Endometrial microvascular endothelial cells (primary cell): ENCODE measurements around the gene AUH. TPM values are rescaled to one million over a fixed set of nuclear protein-coding genes. Genes with fewer than 3 reads are reported as not detected.

Experiments
- in situ Hi-C: cut with HindIII; loops from 2 replicates; pipeline ENCODE4 v1.10.0; 2017; ENCODE audit warnings: low sequenced_read_pairs, low pct_unique_long_range_greater_than_20kb; ENCODE audit errors: inconsistent ontology term
- total RNA-seq: library from RNA; depleted of rRNA; stranded (reverse); fragments of >200 nt; gene quantifications from one replicate; pipeline ENCODE4 v1.2.3, GENCODE V29; 2015; ENCODE audit errors: inconsistent ontology term

AUH gene
- total RNA-seq, 1 donor from 2014 or later, result 3.4 TPM

- in situ Hi-C loops, result no loop called here
Measured at GRCh38 chr9:91222457-91222856, 139.3 kb downstream of the AUH start.

- in situ Hi-C loops, result no loop called here
Measured at GRCh38 chr9:91221332-91221731, 140.4 kb downstream of the AUH start.

GRCh38 chr9:91220491-91221135 is 141.1 kb downstream of the AUH start:
- in situ Hi-C loops, result no loop called here

GRCh38 chr9:91220021-91220420 is 141.7 kb downstream of the AUH start:
- in situ Hi-C loops, result no loop called here

GRCh38 chr9:91219557-91219956 is 142.2 kb downstream of the AUH start:
- in situ Hi-C loops, result no loop called here

- in situ Hi-C loops, result no loop called here
Measured at GRCh38 chr9:91217388-91217787, 144.3 kb downstream of the AUH start.

GRCh38 chr9:91214867-91215266 is 146.9 kb downstream of the AUH start:
- in situ Hi-C loops, result no loop called here

- in situ Hi-C loops, result no loop called here
Measured at GRCh38 chr9:91214086-91214485, 147.6 kb downstream of the AUH start.

- in situ Hi-C loops, result no loop called here
Measured at GRCh38 chr9:91212596-91213243, 149.0 kb downstream of the AUH start.

- in situ Hi-C loops, result no loop called here
Measured at GRCh38 chr9:91211919-91212318, 149.8 kb downstream of the AUH start.

GRCh38 chr9:91211414-91211813 is 150.3 kb downstream of the AUH start:
- in situ Hi-C loops, result no loop called here

GRCh38 chr9:91210318-91210717 is 151.4 kb downstream of the AUH start:
- in situ Hi-C loops, result no loop called here

- in situ Hi-C loops, result no loop called here
Measured at GRCh38 chr9:91208837-91209236, 152.9 kb downstream of the AUH start.

GRCh38 chr9:91208419-91208745 is 153.3 kb downstream of the AUH start:
- in situ Hi-C loops, result no loop called here

- in situ Hi-C loops, result no loop called here
Measured at GRCh38 chr9:91207729-91208418, 153.8 kb downstream of the AUH start.

GRCh38 chr9:91207397-91207728 is 154.4 kb downstream of the AUH start:
- in situ Hi-C loops, result no loop called here

- in situ Hi-C loops, result no loop called here
Measured at GRCh38 chr9:91206806-91207205, 154.9 kb downstream of the AUH start.

GRCh38 chr9:91202736-91203283 is 158.9 kb downstream of the AUH start:
- in situ Hi-C loops, result no loop called here

GRCh38 chr9:91200692-91201336 is 160.9 kb downstream of the AUH start:
- in situ Hi-C loops, result no loop called here
